H1 (cell line): ENCODE data around the gene LCMT1. TPM values are rescaled to one million over a fixed set of nuclear protein-coding genes. Genes with fewer than 3 reads are reported as not detected.

Experiments
- CTCF ChIA-PET: fragments of 300-600 bp; sonication (Branson Sonifier 250); formaldehyde crosslinking; loops from one replicate; lab custom pipeline; 2021; ENCODE audit not compliant: partially characterized antibody; lab: Charles Lee
- POLR2A ChIA-PET: fragments of 300-600 bp; sonication (Branson Sonifier 250); formaldehyde crosslinking; loops from one replicate; lab custom pipeline; 2021; ENCODE audit warnings: inconsistent platforms; ENCODE audit not compliant: partially characterized antibody; lab: Charles Lee
- DNase-seq, 2 experiments: peaks; one replicate each; pipeline versions ENCODE4 v3.0.0 to v3.0.0-alpha.2; 2010 to 2022; ENCODE audit warnings: low spot score in 2 of 2, low read depth in 1 of 2, mixed read lengths in 1 of 2
- FAIRE-seq: peaks from 2 replicates; lab custom pipeline; 2011; peaks lifted over from hg19 to GRCh38; lab: Jason Lieb, UNC
- H2AFZ ChIP-seq: 2 replicates; pipeline ENCODE4 v1.8.1; 2012; ENCODE audit warnings: low read length, inconsistent platforms
- H2AK5ac ChIP-seq: 2 replicates; pipeline ENCODE4 v1.6.1; 2013; ENCODE audit warnings: low read depth, low read length
- H2BK120ac ChIP-seq: replicated peaks from 2 replicates; pipeline ENCODE3; 2013; ENCODE audit warnings: low read depth, low read length, inconsistent platforms
- H2BK12ac ChIP-seq: 2 replicates; pipeline ENCODE4 v1.6.1; 2013; ENCODE audit warnings: low read depth, low read length
- H2BK15ac ChIP-seq: 2 replicates; pipeline ENCODE4 v1.6.1; 2013; ENCODE audit warnings: low read length
- H2BK20ac ChIP-seq: 2 replicates; pipeline ENCODE4 v1.6.1; 2013; ENCODE audit warnings: low read length
- H2BK5ac ChIP-seq: 2 replicates; pipeline ENCODE4 v1.6.1; 2013; ENCODE audit warnings: low read depth, low read length
- H3K14ac ChIP-seq: 2 replicates; pipeline ENCODE4 v1.6.1; 2013; ENCODE audit warnings: inconsistent platforms; ENCODE audit not compliant: insufficient read length
- H3K18ac ChIP-seq: 2 replicates; pipeline ENCODE4 v1.6.1; 2013; ENCODE audit warnings: low read length; ENCODE audit errors: extremely low read depth
- H3K23ac ChIP-seq: 2 replicates; pipeline ENCODE4 v1.6.1; 2013; ENCODE audit warnings: inconsistent platforms; ENCODE audit not compliant: insufficient read length
- H3K23me2 ChIP-seq: 2 replicates; pipeline ENCODE4 v1.6.1; 2013; ENCODE audit warnings: low read depth, low read length
- H3K27ac ChIP-seq: 2 replicates; pipeline ENCODE4 v1.6.1; 2011; ENCODE audit warnings: low read depth, low read length, inconsistent platforms
- H3K27me3 ChIP-seq, 4 experiments: replicated peaks in 1 of 4; 1 replicate in 1 of 4; 2 replicates in 3 of 4; pipeline versions ENCODE4 v1.6.1 to v1.8.1; 2011 to 2013; ENCODE audit warnings: low read length in 3 of 4, mild to moderate bottlenecking in 3 of 4, inconsistent platforms in 2 of 4, mixed read lengths in 2 of 4, moderate library complexity in 1 of 4; ENCODE audit not compliant: control insufficient read depth in 3 of 4, insufficient read depth in 3 of 4; ENCODE audit errors: extremely low read depth in 1 of 4
- H3K36me3 ChIP-seq, 4 experiments: 2 replicates each; pipeline versions ENCODE4 v1.6.1 to v1.8.1; 2011 to 2013; ENCODE audit warnings: mild to moderate bottlenecking in 4 of 4, low read length in 3 of 4, moderate library complexity in 2 of 4, control low read depth in 1 of 4, inconsistent platforms in 1 of 4; ENCODE audit not compliant: insufficient read depth in 4 of 4, control insufficient read depth in 2 of 4
- H3K4ac ChIP-seq: replicated peaks from 2 replicates; pipeline ENCODE3; 2013; ENCODE audit warnings: low read length, low read depth, mixed read lengths, inconsistent platforms; ENCODE audit not compliant: insufficient read length
- H3K4me1 ChIP-seq, 4 experiments: replicated peaks in 1 of 4; 1 replicate in 1 of 4; 2 replicates in 3 of 4; pipeline versions ENCODE4 v1.6.1 to v1.8.1; 2011 to 2013; ENCODE audit warnings: low read length in 3 of 4, inconsistent platforms in 2 of 4, mixed read lengths in 1 of 4; ENCODE audit not compliant: insufficient read depth in 4 of 4, control insufficient read depth in 3 of 4
- H3K4me2 ChIP-seq, 2 experiments: 2 replicates each; pipeline versions ENCODE4 v1.6.1 to v1.8.1; 2011 to 2013; ENCODE audit warnings: low read depth in 2 of 2, low read length in 2 of 2, control low read depth in 1 of 2, inconsistent platforms in 1 of 2, mild to moderate bottlenecking in 1 of 2; ENCODE audit not compliant: insufficient read depth in 1 of 2
- H3K4me3 ChIP-seq, 4 experiments: fragments of 200-600, 300-600 bp in 1 of 4; sonication (generic), shearing (Covaris generic), sonication (Bioruptor Twin) in 1 of 4; 2 replicates each; pipeline versions ENCODE4 v1.5.1 to v1.8.1; 2011 to 2016; ENCODE audit warnings: low read length in 4 of 4, low read depth in 3 of 4, control low read depth in 2 of 4, inconsistent platforms in 2 of 4, mild to moderate bottlenecking in 2 of 4, mixed read lengths in 1 of 4, moderate library complexity in 1 of 4; ENCODE audit not compliant: insufficient read depth in 2 of 4; ENCODE audit errors: extremely low read depth in 1 of 4
- H3K56ac ChIP-seq: replicated peaks from 2 replicates; pipeline ENCODE3; 2013; ENCODE audit warnings: low read depth, mild to moderate bottlenecking, mixed read lengths, low read length, inconsistent platforms; ENCODE audit not compliant: insufficient read length
- H3K79me1 ChIP-seq: 2 replicates; pipeline ENCODE4 v1.6.1; 2013; ENCODE audit warnings: low read depth, low read length, control low read depth
- H3K79me2 ChIP-seq, 2 experiments: 2 replicates each; pipeline versions ENCODE4 v1.6.1 to v1.8.1; 2012 to 2013; ENCODE audit warnings: low read length in 2 of 2, mild to moderate bottlenecking in 2 of 2, inconsistent platforms in 1 of 2; ENCODE audit not compliant: insufficient read depth in 2 of 2, control insufficient read depth in 1 of 2
- H3K9ac ChIP-seq, 4 experiments: replicated peaks in 1 of 4; 1 replicate in 1 of 4; 2 replicates in 3 of 4; pipeline versions ENCODE4 v1.6.1 to v1.8.1; 2011 to 2013; ENCODE audit warnings: low read depth in 3 of 4, low read length in 3 of 4, control low read depth in 2 of 4, mild to moderate bottlenecking in 2 of 4, moderate library complexity in 2 of 4, inconsistent platforms in 1 of 4; ENCODE audit errors: extremely low read depth in 1 of 4
- H3K9me3 ChIP-seq, 2 experiments: 2 replicates each; pipeline versions ENCODE4 v1.6.1 to v1.8.1; 2012 to 2013; ENCODE audit warnings: mild to moderate bottlenecking in 2 of 2, moderate library complexity in 2 of 2, control low read depth in 1 of 2, inconsistent platforms in 1 of 2, low read depth in 1 of 2, low read length in 1 of 2, mixed read lengths in 1 of 2; ENCODE audit not compliant: insufficient read depth in 2 of 2
- H4K20me1 ChIP-seq, 2 experiments: replicated peaks in 1 of 2; 2 replicates each; pipeline versions ENCODE3 to v1.8.1; 2011 to 2013; ENCODE audit warnings: inconsistent platforms in 2 of 2, low read length in 2 of 2, mild to moderate bottlenecking in 1 of 2; ENCODE audit not compliant: insufficient read depth in 2 of 2, control insufficient read depth in 1 of 2
- H4K5ac ChIP-seq: 2 replicates; pipeline ENCODE4 v1.6.1; 2013; ENCODE audit warnings: low read length, low read depth, mixed read lengths, inconsistent platforms; ENCODE audit not compliant: insufficient read length
- H4K8ac ChIP-seq: 2 replicates; pipeline ENCODE4 v1.8.0; 2013; ENCODE audit warnings: mild to moderate bottlenecking, moderate library complexity, low read length, inconsistent platforms; ENCODE audit not compliant: insufficient read depth; ENCODE audit errors: extremely low read depth
- H4K91ac ChIP-seq: replicated peaks from 2 replicates; pipeline ENCODE3; 2013; ENCODE audit warnings: low read length, mixed read lengths, inconsistent platforms; ENCODE audit not compliant: insufficient read length
- EZH2 ChIP-seq: fragments of 200-600 bp; sonication (generic); IDR thresholded peaks from 2 replicates; pipeline ENCODE4 v1.7.1; 2012; ENCODE audit warnings: low read depth, mild to moderate bottlenecking, moderate library complexity, low read length, inconsistent platforms; ENCODE audit not compliant: severe bottlenecking
- WGBS, 2 experiments: shearing (Covaris generic) in 1 of 2; methylation state at CpG; one replicate each; pipeline versions ENCODE4 v1.1.6 to v1.1.7; 2013 to 2015; ENCODE audit warnings: low lambda C conversion rate in 2 of 2, mixed read lengths in 2 of 2, inconsistent platforms in 1 of 2, low coverage in 1 of 2, missing lambda C conversion rate in 1 of 2; ENCODE audit not compliant: insufficient replicate concordance in 2 of 2, insufficient coverage in 1 of 2, insufficient read length in 1 of 2; ENCODE audit errors: extremely low coverage in 1 of 2, missing lambda C conversion rate in 1 of 2; 5-methylcytosine and 5-hydroxymethylcytosine counted together
- polyA plus RNA-seq, 7 experiments: library from polyadenylated mRNA; depleted of rRNA in 3 of 7; stranded (reverse) in 5 of 7; unstranded in 2 of 7; fragments of >200 nt in 5 of 7; fragments of 200-250 nt in 2 of 7; gene quantifications; 1 replicate in 5 of 7; 2 replicates in 1 of 7; 4 replicates in 1 of 7; pipeline versions ENCODE4 v1.2.1 to v1.2.3, GENCODE V29; 2011 to 2013; ENCODE audit warnings: missing spikeins in 2 of 7, mixed read lengths in 2 of 7
- total RNA-seq: library from RNA; stranded (reverse); fragmentation: NEBNext Ultra II Directional; extraction: Animal tissue kit (Norgen Biotek cat#: 25700); gene quantifications from 2 replicates; pipeline ENCODE4 v1.2.1, GENCODE V29; 2021

The LCMT1 gene
- total and polyA plus RNA-seq, 2 of the 8 experiments (the other 6 are each of a cell fraction or from before 2014, with no cell fraction given) = 61.0 to 80.8 TPM

GRCh38 chr16:25141648-25142047, 30.1 kb downstream of the LCMT1 start:
- TF ChIP-seq EZH2 = no peak
- no peak for DNase-seq
- no peak overlapping the region for H3K4ac ChIP-seq
- no peak overlapping the region for H2BK20ac ChIP-seq
- H3K79me2 ChIP-seq = no peaks in the 10 kb centered on the region
- H4K91ac ChIP-seq = no peak overlapping the region
- no peak overlapping the region for H3K18ac ChIP-seq
- no peak overlapping the region for H2BK12ac ChIP-seq
- H3K23me2 ChIP-seq = no peaks in the 10 kb centered on the region
- H2AFZ ChIP-seq = no peak overlapping the region
- WGBS, 2 experiments = 86% methylated on average over 2 of the region's 2 CpGs; no CpG with 5 or more reads in 1 of the 2 experiments
- no peak overlapping the region for H4K5ac ChIP-seq
- no peak overlapping the region for H3K56ac ChIP-seq
- no peak overlapping the region for H4K8ac ChIP-seq
- no peaks in the 10 kb centered on the region; the same call in 1 of the 2 replicates for H3K79me1 ChIP-seq
- no peaks in the 10 kb centered on the region for H3K4me1 ChIP-seq
- no peaks in the 10 kb centered on the region for H3K27me3 ChIP-seq
- no peak overlapping the region for H3K27ac ChIP-seq
- H4K20me1 ChIP-seq = no peaks in the 10 kb centered on the region
- no peak overlapping the region for H3K4me3 ChIP-seq
- H2BK120ac ChIP-seq = no peak overlapping the region
- POLR2A ChIA-PET = no interaction called here
- no peak overlapping the region for H3K4me2 ChIP-seq
- CTCF ChIA-PET = interaction anchor here (0.6 to 1.0 kb wide), 3 partner anchors 8 to 101 kb away, joined by 3 to 4 read pairs (median 3); no protein-coding TSS in a partner anchor
- H3K14ac ChIP-seq = no peak overlapping the region
- H2BK15ac ChIP-seq = no peak overlapping the region
- H3K9ac ChIP-seq = no peak overlapping the region
- H3K23ac ChIP-seq = no peak overlapping the region
- no peak overlapping the region for H2BK5ac ChIP-seq
- peaks cover 6 to 40% (median 22%) of the 10 kb centered on the region in 4 experiments; a peak in 6 of 8 replicates for H3K36me3 ChIP-seq
- no peaks in the 10 kb centered on the region for H3K9me3 ChIP-seq
- H2AK5ac ChIP-seq = no peak overlapping the region
- FAIRE-seq = no peak
